Keratinocyte (primary cell): ENCODE measurements around the gene MUC5B. TPM values are rescaled to one million over a fixed set of nuclear protein-coding genes. Genes with fewer than 3 reads are reported as not detected.

Experiments
- DNase-seq: peaks from one replicate; pipeline ENCODE4 v3.0.0-alpha.2; 2011; ENCODE audit warnings: low read depth, missing footprints, low spot score
- FAIRE-seq: peaks from 2 replicates; lab custom pipeline; 2011; peaks lifted over from hg19 to GRCh38; lab: Jason Lieb, UNC
- H2AFZ ChIP-seq: 2 replicates; pipeline ENCODE4 v1.6.0; 2012; ENCODE audit warnings: low read length, control low read depth, inconsistent platforms; ENCODE audit not compliant: control insufficient read depth
- H3K27ac ChIP-seq: 2 replicates; pipeline ENCODE4 v1.5.1; 2011; ENCODE audit warnings: low read length; ENCODE audit not compliant: control insufficient read depth, insufficient read depth
- H3K27me3 ChIP-seq: 3 replicates; pipeline ENCODE4 v1.6.0; 2011; ENCODE audit warnings: low read length; ENCODE audit not compliant: control insufficient read depth, insufficient read depth; ENCODE audit errors: extremely low read depth
- H3K36me3 ChIP-seq, 2 experiments: 2 replicates in 1 of 2; 3 replicates in 1 of 2; pipeline ENCODE4 v1.5.1; 2011; ENCODE audit warnings: low read length in 2 of 2, mild to moderate bottlenecking in 1 of 2; ENCODE audit not compliant: control insufficient read depth in 2 of 2, insufficient read depth in 2 of 2; ENCODE audit errors: extremely low read depth in 1 of 2
- H3K4me1 ChIP-seq: 3 replicates; pipeline ENCODE4 v1.5.1; 2011; ENCODE audit warnings: low read length; ENCODE audit not compliant: control insufficient read depth, insufficient read depth; ENCODE audit errors: extremely low read depth
- H3K4me2 ChIP-seq: 3 replicates; pipeline ENCODE4 v1.6.0; 2011; ENCODE audit warnings: low read depth, low read length; ENCODE audit not compliant: control insufficient read depth, insufficient read depth; ENCODE audit errors: extremely low read depth
- H3K4me3 ChIP-seq, 3 experiments: fragments of 200-600 bp in 1 of 3; sonication (generic) in 1 of 3; 2 replicates in 2 of 3; 3 replicates in 1 of 3; pipeline ENCODE4 v1.5.1; 2011 to 2016; ENCODE audit warnings: low read length in 3 of 3, mild to moderate bottlenecking in 3 of 3, control low read depth in 2 of 3, inconsistent platforms in 1 of 3, low read depth in 1 of 3, mixed read lengths in 1 of 3, mixed run types in 1 of 3, moderate library complexity in 1 of 3; ENCODE audit not compliant: control insufficient read depth in 2 of 3, insufficient read depth in 2 of 3; ENCODE audit errors: extremely low read depth in 1 of 3
- H3K79me2 ChIP-seq: 2 replicates; pipeline ENCODE4 v1.6.0; 2012; ENCODE audit warnings: low read length; ENCODE audit not compliant: control insufficient read depth, insufficient read depth
- H3K9ac ChIP-seq: 3 replicates; pipeline ENCODE4 v1.6.0; 2011; ENCODE audit warnings: low read length; ENCODE audit not compliant: control insufficient read depth, insufficient read depth; ENCODE audit errors: extremely low read depth
- H3K9me1 ChIP-seq: 3 replicates; pipeline ENCODE4 v1.6.0; 2011; ENCODE audit warnings: low read length; ENCODE audit not compliant: control insufficient read depth, insufficient read depth; ENCODE audit errors: extremely low read depth
- H3K9me3 ChIP-seq: 2 replicates; pipeline ENCODE4 v1.5.1; 2012; ENCODE audit warnings: low read depth, low read length; ENCODE audit not compliant: control insufficient read depth
- H4K20me1 ChIP-seq: 3 replicates; pipeline ENCODE4 v1.6.0; 2011; ENCODE audit warnings: low read length; ENCODE audit not compliant: control insufficient read depth, insufficient read depth; ENCODE audit errors: extremely low read depth
- CTCF ChIP-seq, 3 experiments: IDR thresholded peaks in 1 of 3; conservative IDR thresholded peaks in 1 of 3; optimal IDR thresholded peaks in 1 of 3; 2 replicates in 2 of 3; 3 replicates in 1 of 3; pipeline versions ENCODE3 to v1.5.1; 2011; ENCODE audit warnings: low read length in 3 of 3, mild to moderate bottlenecking in 3 of 3, moderate library complexity in 2 of 3, control low read depth in 1 of 3, inconsistent platforms in 1 of 3; ENCODE audit not compliant: insufficient read depth in 2 of 3; ENCODE audit errors: extremely low read depth in 1 of 3
- EZH2 ChIP-seq: IDR thresholded peaks from one replicate; pipeline ENCODE4 v1.6.1; 2012; ENCODE audit warnings: inconsistent platforms, mild to moderate bottlenecking, low read length, moderate library complexity
- dilution Hi-C: fragments of 300-500 bp; cut with MboI; formaldehyde crosslinking; loops from one replicate; pipeline ENCODE4 v1.7.0; 2020; ENCODE audit warnings: low sequenced_read_pairs; ENCODE audit not compliant: extremely low pct_ligation_motif_present
- polyA plus RNA-seq, 5 experiments: library from polyadenylated mRNA; depleted of rRNA in 3 of 5; stranded (reverse) in 3 of 5; stranded (forward) in 1 of 5; unstranded in 1 of 5; fragments of >200 nt; gene quantifications; 1 replicate in 1 of 5; 2 replicates in 3 of 5; 3 replicates in 1 of 5; pipeline versions ENCODE4 v1.2.1 to v1.2.3, GENCODE V29; 2011 to 2012; ENCODE audit warnings: missing spikeins in 2 of 5, low read depth in 1 of 5, low replicate concordance in 1 of 5

MUC5B gene
- polyA plus RNA-seq, 1 donor (not counting 4 experiments of a cell fraction or from before 2014, with no cell fraction given): not detected

- Histone ChIP-seq H3K9me3 (no peaks in the 10 kb centered on the region), H2AFZ (no peak overlapping the region), H3K27me3 (peaks cover 34% of the 10 kb centered on the region), H3K4me2 (no peak overlapping the region), H3K9me1 (no peaks in the 10 kb centered on the region), H3K36me3 (no peaks in the 10 kb centered on the region), H4K20me1 (no peaks in the 10 kb centered on the region), H3K79me2 (no peaks in the 10 kb centered on the region), H3K4me3 (no peak overlapping the region), H3K4me1 (no peaks in the 10 kb centered on the region), H3K27ac (no peak overlapping the region), H3K9ac (no peak overlapping the region)
- dilution Hi-C loops: no loop called here
- TF ChIP-seq CTCF (optimal IDR thresholded peaks at IDR 0.05 in 1 of 3, IDR thresholded peaks at IDR 0.05 in 1 of 3, conservative IDR thresholded peaks at IDR 0.05 in 1 of 3; ENCODE audit: extremely low read depth in 1 of 3, insufficient read depth in 2 of 3, low read length in 3 of 3) (no peak), EZH2 (no peak)
- DNase-seq (no peak), FAIRE-seq (no peak)
Measured at GRCh38 chr11:1232021-1232882, 9.4 kb downstream of the MUC5B start.

GRCh38 chr11:1232883-1233321 is 10.0 kb downstream of the MUC5B start:
- Histone ChIP-seq H3K9ac (no peak overlapping the region), H3K27me3 (peaks cover 34% of the 10 kb centered on the region), H3K79me2 (no peaks in the 10 kb centered on the region), H3K4me1 (no peaks in the 10 kb centered on the region), H4K20me1 (no peaks in the 10 kb centered on the region), H2AFZ (no peak overlapping the region), H3K9me3 (no peaks in the 10 kb centered on the region), H3K4me2 (no peak overlapping the region), H3K36me3 (no peaks in the 10 kb centered on the region), H3K4me3 (no peak overlapping the region), H3K9me1 (no peaks in the 10 kb centered on the region), H3K27ac (no peak overlapping the region)
- TF ChIP-seq CTCF (optimal IDR thresholded peaks at IDR 0.05 in 1 of 3, IDR thresholded peaks at IDR 0.05 in 1 of 3, conservative IDR thresholded peaks at IDR 0.05 in 1 of 3; ENCODE audit: extremely low read depth in 1 of 3, insufficient read depth in 2 of 3, low read length in 3 of 3): no peak
- no peak for TF ChIP-seq EZH2
- DNase-seq (no peak), FAIRE-seq (no peak)
- dilution Hi-C loops: no loop called here
